GM18951 (cell line): ENCODE results near the gene NHLH1.

Experiments used
- POLR2A ChIP-seq: IDR thresholded peaks from 4 replicates; pipeline ENCODE4 v1.6.1; 2011; ENCODE audit warnings: mild to moderate bottlenecking; ENCODE audit not compliant: insufficient read length, insufficient read depth; ENCODE audit errors: extremely low read depth
- in situ Hi-C: fragments of 300-500 bp; cut with MboI; formaldehyde crosslinking; loops from one replicate; pipeline ENCODE4 v1.12.0; 2022; ENCODE audit warnings: low sequenced_read_pairs, mixed read lengths, inconsistent platforms; ENCODE audit not compliant: unreplicated experiment

Gene NHLH1

GRCh38 chr1:160366731-160367515 lies at the start of gene NHLH1:
Gene NHLH1 (plus strand): TSS chr1:160367071. CDS start chr1:160370732, 3,661 bp downstream.
- in situ Hi-C loops: no loop called here
- TF ChIP-seq POLR2A: no peak

GRCh38 chr1:160322831-160323230 lies 44.0 kb upstream of the NHLH1 start:
- in situ Hi-C loops: no loop called here
- TF ChIP-seq POLR2A: no peak

GRCh38 chr1:160325252-160325651 lies 41.6 kb upstream of the NHLH1 start:
- TF ChIP-seq POLR2A: no peak
- in situ Hi-C loops: no loop called here

- in situ Hi-C loops: no loop called here
These were observed 40.5 kb upstream of the NHLH1 start for GRCh38 chr1:160326418-160326817.

GRCh38 chr1:160328184-160328583 lies 38.7 kb upstream of the NHLH1 start:
- in situ Hi-C loops: no loop called here
- no peak for TF ChIP-seq POLR2A

More at GRCh38 chr1:160326418-160326817, 40.5 kb upstream of the NHLH1 start:
- TF ChIP-seq POLR2A: no peak

GRCh38 chr1:160330119-160330518 lies 36.8 kb upstream of the NHLH1 start:
- no peak for TF ChIP-seq POLR2A
- in situ Hi-C loops: no loop called here

- in situ Hi-C loops: no loop called here
- TF ChIP-seq POLR2A: no peak
These were observed 34.4 kb upstream of the NHLH1 start for GRCh38 chr1:160332516-160332915.

- TF ChIP-seq POLR2A: no peak
- in situ Hi-C loops: no loop called here
These were observed 28.3 kb upstream of the NHLH1 start for GRCh38 chr1:160338580-160338979.

GRCh38 chr1:160340146-160340545 lies 26.7 kb upstream of the NHLH1 start:
- no peak for TF ChIP-seq POLR2A
- in situ Hi-C loops: no loop called here

GRCh38 chr1:160340866-160341265 lies 26.0 kb upstream of the NHLH1 start:
- in situ Hi-C loops: no loop called here
- no peak for TF ChIP-seq POLR2A

GRCh38 chr1:160342526-160342925 lies 24.3 kb upstream of the NHLH1 start:
- in situ Hi-C loops: no loop called here
- TF ChIP-seq POLR2A: no peak

GRCh38 chr1:160342953-160343869 lies 23.7 kb upstream of the NHLH1 start, which contains the start of the genes COPA and NCSTN:
Gene COPA (minus strand): TSS chr1:160343250. CDS start chr1:160343170, 80 bp downstream.
Gene NCSTN (plus strand): TSS chr1:160343383. CDS start chr1:160343397, 14 bp downstream.
- in situ Hi-C loops: no loop called here
- peak; percentile 85 for TF ChIP-seq POLR2A

GRCh38 chr1:160344241-160344640 lies 22.6 kb upstream of the NHLH1 start:
- in situ Hi-C loops: no loop called here
- TF ChIP-seq POLR2A: no peak
